Stomach (tissue), 9 donors: Measurements from ENCODE around the gene GLOD5. TPM values are rescaled to one million over a fixed set of nuclear protein-coding genes. Genes with fewer than 3 reads are reported as not detected.

ENCODE experiments used
- DNase-seq, 2 donors: peaks; one replicate each; pipeline versions ENCODE4 v3.0.0 to v3.0.0-alpha.2; 2013 to 2019
- H3K27ac ChIP-seq, 5 donors: fragments of 200-600 bp in 4 of 5; sonication (generic) in 4 of 5; one replicate each; pipeline ENCODE4 v1.5.1; 2013 to 2019; ENCODE audit warnings: mild to moderate bottlenecking in 1 of 5, moderate library complexity in 1 of 5
- H3K27me3 ChIP-seq, 3 donors: fragments of 200-600 bp; sonication (generic); one replicate each; pipeline ENCODE4 v1.5.1; 2017 to 2019; ENCODE audit warnings: mixed run types in 1 of 3
- H3K36me3 ChIP-seq, 4 donors: fragments of 200-600 bp; sonication (generic); 1 replicate in 3 of 4; 2 replicates in 1 of 4; pipeline ENCODE4 v1.5.1; 2016 to 2019
- H3K4me1 ChIP-seq, 4 donors: fragments of 200-600 bp; sonication (generic); one replicate each; pipeline ENCODE4 v1.5.1; 2016 to 2019
- H3K4me3 ChIP-seq, 4 donors: fragments of 200-600 bp; sonication (generic) in 3 of 4; one replicate each; pipeline ENCODE4 v1.5.1; 2016 to 2019; ENCODE audit warnings: mild to moderate bottlenecking in 1 of 4
- H3K9me3 ChIP-seq, 4 donors: fragments of 200-600 bp; sonication (generic); one replicate each; pipeline ENCODE4 v1.5.1; 2016 to 2019
- CTCF ChIP-seq, 7 experiments: fragments of 450-650 bp in 4 of 7; fragments of 200-600 bp in 3 of 7; sonication (generic) in 3 of 7; IDR thresholded peaks; one replicate each; pipeline ENCODE4 v1.5.1; 2016 to 2019; ENCODE audit warnings: antibody characterized with exemption in 7 of 7, control low read depth in 2 of 7, mild to moderate bottlenecking in 1 of 7
- EP300 ChIP-seq: sonication (generic); formaldehyde crosslinking; IDR thresholded peaks from one replicate; pipeline ENCODE4 v1.6.1; 2017; ENCODE audit warnings: antibody characterized with exemption
- POLR2A ChIP-seq, 4 donors: fragments of 450-650 bp; IDR thresholded peaks; one replicate each; pipeline ENCODE4 v1.6.1; 2016; ENCODE audit warnings: antibody characterized with exemption in 4 of 4, control low read depth in 2 of 4, mild to moderate bottlenecking in 1 of 4, moderate library complexity in 1 of 4
- POLR2AphosphoS5 ChIP-seq, 3 donors: sonication (generic); formaldehyde crosslinking; IDR thresholded peaks; one replicate each; pipeline ENCODE4 v1.6.1; 2016; ENCODE audit warnings: antibody characterized with exemption in 3 of 3
- WGBS, 5 donors: extraction: QIAGEN DNeasy Blood & Tissue Kit in 3 of 5; methylation state at CpG; one replicate each; pipeline versions ENCODE4 v1.1.5 to v1.1.7; 2013 to 2018; 5-methylcytosine and 5-hydroxymethylcytosine counted together
- intact Hi-C: fragments of 100-400 bp; cut with DNase I; formaldehyde crosslinking; loops from one replicate; pipeline ENCODE4 v1.15.1; 2023; ENCODE audit warnings: low total_unique reads
- polyA plus RNA-seq, 3 donors: library from polyadenylated mRNA; stranded (reverse); fragments of 200-250 nt; gene quantifications; one replicate each; pipeline ENCODE4 v1.2.3, GENCODE V29; 2013
- total RNA-seq, 5 donors: library from RNA; depleted of rRNA; stranded (reverse); fragments of >200 nt; gene quantifications; one replicate each; pipeline versions ENCODE4 v1.1.0 to v1.2.3, GENCODE V29; 2014 to 2016
- donor health status: healthy with polysubstance abuse.
- donor health status: Bipolar disorder and iron deficiency.
- donor health status: healthy.

Gene GLOD5
- total and polyA plus RNA-seq, 8 donors: 1.7 to 2.1 (median 1.7) TPM; not detected in 5

GRCh38 chrX:48786341-48786800, 24.8 kb downstream of the GLOD5 start, which contains the start of gene GATA1:
GATA1 (plus strand) TSS chrX:48786590; CDS start chrX:48791110, 4,520 bp downstream.
- no peak for TF ChIP-seq POLR2AphosphoS5 (IDR thresholded peaks at IDR 0.05)
- TF ChIP-seq POLR2A (IDR thresholded peaks at IDR 0.05): no peak
- no peak for TF ChIP-seq EP300
- no peak for TF ChIP-seq CTCF (IDR thresholded peaks at IDR 0.05)
- Histone ChIP-seq H3K27me3 (peaks cover 0 to 17% (median 15%) of the 10 kb centered on the region in 3 donors), H3K27ac (no peak within 1 kb of the TSS), H3K4me3 (no peak within 1 kb of the TSS), H3K4me1 (no peaks in the 10 kb centered on the region), H3K36me3 (no peaks in the 10 kb centered on the region), H3K9me3 (peaks cover 0 to 3% (median 0%) of the 10 kb centered on the region in 4 donors)
- intact Hi-C loops: no loop called here
- 61 to 85% (median 74%) methylated on average over 3 to 7 of the region's 7 CpGs for WGBS, 5 donors
- no peak for DNase-seq

GRCh38 chrX:48786825-48787504, 25.4 kb downstream of the GLOD5 start:
- WGBS, 5 donors: 64 to 79% (median 76%) methylated on average over 5 to 6 of the region's 6 CpGs
- TF ChIP-seq POLR2AphosphoS5 (IDR thresholded peaks at IDR 0.05): no peak
- TF ChIP-seq CTCF (IDR thresholded peaks at IDR 0.05): no peak
- no peak for TF ChIP-seq EP300
- no peak for TF ChIP-seq POLR2A (IDR thresholded peaks at IDR 0.05)

GRCh38 chrX:48787505-48788443, 26.2 kb downstream of the GLOD5 start:
- TF ChIP-seq EP300 (no peak), POLR2AphosphoS5 (IDR thresholded peaks at IDR 0.05) (no peak), CTCF (IDR thresholded peaks at IDR 0.05) (no peak), POLR2A (IDR thresholded peaks at IDR 0.05) (no peak)
- Histone ChIP-seq H3K27me3 (peaks cover 0 to 19% (median 17%) of the 10 kb centered on the region in 3 donors), H3K4me1 (no peaks in the 10 kb centered on the region), H3K27ac (no peak overlapping the region), H3K9me3 (peaks cover 0 to under 1% (median 0%) of the 10 kb centered on the region in 4 donors), H3K4me3 (no peak overlapping the region), H3K36me3 (no peaks in the 10 kb centered on the region)
- intact Hi-C loops: no loop called here
- no peak for DNase-seq
- WGBS, 5 donors: 45 to 52% (median 45%) methylated on average over 14 to 17 of the region's 17 CpGs

More at GRCh38 chrX:48786825-48787504, 25.4 kb downstream of the GLOD5 start:
- Histone ChIP-seq H3K27ac (no peak overlapping the region), H3K4me3 (no peak overlapping the region), H3K36me3 (no peaks in the 10 kb centered on the region), H3K27me3 (peaks cover 0 to 19% (median 17%) of the 10 kb centered on the region in 3 donors), H3K9me3 (peaks cover 0 to 3% (median 0%) of the 10 kb centered on the region in 4 donors), H3K4me1 (no peaks in the 10 kb centered on the region)
- DNase-seq: no peak
- intact Hi-C loops: no loop called here
